ENCODE results near the gene PRKCA.
"Not testable (repeated sequence)": the region's sequence is repeated elsewhere in the genome, so short reads cannot be mapped to it uniquely, and the experiment has no call there.

Gene PRKCA

DNA sequence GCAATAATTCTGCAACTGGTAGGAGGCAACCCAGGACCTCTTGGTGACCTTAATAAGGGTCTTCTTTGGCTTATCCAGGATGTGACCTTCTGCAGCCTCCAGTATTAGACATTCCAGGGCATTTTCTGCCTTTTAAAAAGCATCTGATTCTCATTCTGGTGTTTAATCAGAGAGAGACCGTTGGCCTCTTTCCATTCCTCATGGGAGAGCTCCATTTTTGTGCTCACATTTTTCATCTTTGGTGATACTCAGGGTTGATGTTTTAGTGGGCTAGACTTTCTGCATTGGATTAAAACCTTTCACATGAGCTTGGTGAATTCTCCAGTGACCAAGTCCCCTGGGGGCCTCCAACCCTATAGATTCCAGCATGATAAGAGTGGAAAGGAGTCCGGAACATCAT, 382.3 kb downstream of the PRKCA start:
- no peak for DNase-seq (ENCODE audit: low read depth)

- no peak for DNase-seq (ENCODE audit: low read depth)
Measured at GRCh38 chr17:66686601-66687000, 384.2 kb downstream of the PRKCA start.

DNA sequence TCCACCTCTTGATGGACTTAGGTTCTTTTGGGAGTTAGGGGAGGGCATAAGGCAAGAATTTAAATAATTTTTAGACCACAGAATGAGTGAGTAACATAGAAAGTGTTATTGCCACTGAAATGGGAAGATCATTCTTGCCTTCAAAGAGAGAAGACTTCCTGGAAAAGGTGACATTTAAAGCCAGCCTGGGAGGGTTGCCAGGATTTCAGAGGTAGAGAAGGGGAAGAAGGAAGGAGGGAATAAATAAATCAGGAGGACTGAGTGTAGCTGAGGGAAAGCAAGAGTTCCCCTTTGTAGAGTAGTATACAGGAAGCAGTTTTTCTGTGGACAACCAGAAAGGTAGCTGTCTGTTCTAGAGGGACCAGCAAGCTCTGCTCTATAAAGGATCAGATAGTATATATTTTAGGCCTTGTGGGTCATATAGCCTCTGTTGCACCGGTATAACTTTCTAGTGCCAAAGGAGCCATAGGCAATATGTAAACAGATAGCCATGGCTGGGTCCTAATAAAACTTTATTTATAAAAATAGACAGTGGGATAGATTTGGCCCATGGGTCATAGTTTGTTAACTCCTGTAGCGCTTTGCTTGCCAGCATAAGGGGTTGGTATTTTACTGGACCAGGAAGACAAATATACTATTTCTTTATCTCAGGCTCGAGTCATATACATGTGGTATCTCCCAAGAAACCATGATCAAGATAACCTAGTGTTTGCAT, 385.3 kb downstream of the PRKCA start:
- DNase-seq (ENCODE audit: low read depth), result no peak

- no peak for DNase-seq (ENCODE audit: low read depth)
Measured at GRCh38 chr17:66689221-66689620, 386.8 kb downstream of the PRKCA start.

DNA sequence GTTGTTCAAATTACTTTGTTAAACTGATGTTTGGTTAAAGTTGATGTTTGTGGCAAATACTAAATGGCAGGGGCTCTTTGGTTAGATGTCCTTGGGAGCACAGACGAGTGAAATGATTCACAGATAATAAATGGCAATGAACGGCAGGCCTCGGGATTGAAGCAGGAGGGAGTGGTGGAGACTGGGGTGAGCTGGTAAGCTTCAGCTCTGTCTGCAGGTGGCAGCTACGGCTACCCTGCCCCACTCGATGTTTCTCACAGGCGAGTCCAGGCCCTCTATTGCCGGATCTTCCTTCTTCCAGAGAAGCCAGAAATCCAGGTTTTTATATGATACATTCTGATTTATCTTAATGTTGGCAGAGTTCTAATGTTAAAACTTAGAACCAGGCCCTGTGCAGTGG, 387.8 kb downstream of the PRKCA start:
- no peak for DNase-seq (ENCODE audit: low read depth)

DNA sequence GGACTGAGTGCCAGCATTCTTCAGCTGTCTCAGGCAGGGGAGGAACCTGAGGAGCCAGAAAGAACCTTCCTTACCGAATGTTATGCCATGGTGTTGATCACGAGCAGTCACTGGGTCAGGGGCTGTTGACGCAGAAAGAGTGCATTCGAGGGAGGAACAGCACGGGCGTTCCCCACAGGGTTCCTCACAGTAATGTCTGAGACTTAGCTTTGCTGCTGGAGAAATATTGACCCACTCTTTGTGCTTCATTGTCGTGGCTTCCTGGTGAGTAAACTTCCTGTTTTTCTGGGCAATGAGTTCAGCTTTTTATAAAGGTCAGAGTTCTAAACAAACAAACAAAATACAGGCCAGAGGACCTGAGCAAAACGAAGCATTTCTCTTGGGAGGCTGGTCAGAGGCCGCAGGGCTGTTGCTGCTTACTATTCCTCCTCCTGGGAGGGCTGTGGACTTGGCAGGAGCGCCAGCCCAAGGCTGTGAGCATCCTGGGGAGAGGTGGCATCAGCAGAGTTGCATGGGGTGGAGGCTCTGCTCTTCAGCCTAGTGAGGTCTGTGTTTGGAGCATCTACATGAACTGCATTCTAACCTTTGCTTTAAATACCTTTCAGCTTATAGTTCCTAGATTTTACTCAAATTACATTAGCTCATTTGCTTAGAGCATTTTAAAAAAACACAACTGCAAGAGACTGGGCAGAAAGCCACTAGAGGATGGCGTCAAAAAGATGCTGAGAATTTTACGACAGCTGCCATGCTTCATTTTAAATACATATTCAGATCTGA, 389.4 kb downstream of the PRKCA start:
- DNase-seq (ENCODE audit: low read depth), result no peak

- no peak for DNase-seq (ENCODE audit: low read depth)
Measured at GRCh38 chr17:66692421-66692690, 389.9 kb downstream of the PRKCA start.

DNA sequence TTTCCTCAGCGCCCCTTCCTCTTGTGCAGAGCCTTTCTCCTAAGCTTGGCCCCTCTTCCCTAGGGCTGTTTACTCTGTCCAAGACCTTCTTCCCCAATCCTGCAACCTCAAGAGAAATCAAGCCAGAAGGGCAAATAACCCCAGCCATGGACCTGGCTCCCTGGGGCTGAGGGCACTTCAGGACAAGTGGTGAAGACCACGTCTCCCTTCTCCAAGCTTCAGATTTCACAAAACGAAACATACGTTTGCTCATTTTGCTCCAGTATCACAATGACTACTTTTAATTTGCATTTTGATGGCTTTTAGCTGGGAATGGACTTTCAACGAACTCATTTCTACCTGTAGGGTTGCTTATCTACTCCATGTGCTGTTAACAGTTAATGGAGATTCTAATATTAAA, 392.7 kb downstream of the PRKCA start:
- no peak for DNase-seq (ENCODE audit: low read depth)

DNA sequence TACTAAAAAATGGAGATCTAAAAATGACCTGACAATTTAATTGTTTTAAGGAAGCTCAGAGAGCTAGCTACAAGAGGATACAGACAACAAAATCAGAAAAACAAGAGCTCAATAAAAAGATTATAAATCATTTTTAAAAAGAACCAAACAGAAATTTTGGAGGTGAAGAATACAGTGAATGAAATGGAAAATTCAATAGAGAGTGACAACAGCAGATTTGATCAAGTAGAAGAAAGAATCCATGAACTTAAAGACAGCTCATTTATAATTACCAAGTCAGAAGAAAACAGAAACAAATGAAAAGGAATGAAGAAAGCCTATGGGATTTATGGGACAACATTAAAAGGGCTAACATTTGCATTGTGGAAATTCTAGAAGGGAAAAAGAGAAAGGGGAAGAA, 395.9 kb downstream of the PRKCA start:
- DNase-seq (ENCODE audit: low read depth), result no peak

GRCh38 chr17:66701462-66701861, 399.0 kb downstream of the PRKCA start:
- DNase-seq (ENCODE audit: low read depth), result no peak

- DNase-seq (ENCODE audit: low read depth), result no peak
Measured at GRCh38 chr17:66702106-66702936, 399.9 kb downstream of the PRKCA start.

- no peak for DNase-seq (ENCODE audit: low read depth)
Measured at GRCh38 chr17:66704858-66705520, 402.6 kb downstream of the PRKCA start.

DNA sequence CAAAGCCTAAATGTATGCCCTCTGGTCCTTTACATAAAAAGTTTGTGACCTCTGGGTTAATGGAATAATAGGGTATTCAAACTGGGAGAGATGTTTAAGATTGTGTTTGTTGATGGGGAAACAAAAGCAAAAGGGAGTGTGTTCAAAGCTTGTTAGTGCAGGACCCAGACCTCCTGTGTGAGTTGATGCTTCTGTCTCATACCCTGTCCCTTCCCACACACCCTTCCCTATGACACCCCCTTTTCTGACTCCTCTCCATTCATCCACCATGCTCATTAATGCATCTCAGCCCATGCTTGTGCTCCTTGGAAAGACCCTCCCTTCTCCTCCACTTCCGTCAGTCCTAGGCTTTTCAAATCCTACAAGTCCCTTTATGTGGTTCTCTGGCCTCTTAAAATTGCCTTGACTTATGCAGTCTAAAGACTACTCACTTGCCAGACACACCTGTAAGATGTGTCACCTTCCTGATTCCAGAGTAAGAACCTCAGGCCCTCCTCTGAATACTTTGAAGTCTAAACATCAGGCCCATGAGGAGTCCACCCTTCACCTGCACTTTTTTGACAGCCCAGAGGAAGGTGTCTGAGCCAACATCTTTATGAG, 404.5 kb downstream of the PRKCA start:
- no peak for DNase-seq (ENCODE audit: low read depth)

- no peak for DNase-seq (ENCODE audit: low read depth)
Measured at GRCh38 chr17:66711401-66711800, 409.0 kb downstream of the PRKCA start.

DNA sequence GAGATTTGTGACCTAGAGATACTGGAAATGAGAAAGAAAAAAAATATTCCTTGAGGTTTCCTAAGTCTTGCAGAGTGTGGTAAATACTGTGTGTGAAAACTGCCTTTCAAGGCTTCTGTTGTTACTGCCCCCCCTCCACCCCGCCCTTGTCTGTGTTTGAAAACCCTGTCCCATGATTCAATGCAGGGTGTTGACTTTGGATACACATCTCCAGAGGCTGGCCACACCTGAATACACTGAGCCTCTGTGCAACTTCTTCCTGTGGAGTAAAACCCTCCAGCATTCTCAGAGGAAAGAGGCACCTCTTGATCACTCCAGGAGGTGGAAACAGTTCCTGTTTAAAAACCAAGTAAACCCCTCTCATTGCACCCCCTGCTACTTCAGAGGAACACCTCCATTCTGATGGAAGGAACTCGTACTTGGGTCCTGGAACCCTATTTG, 409.5 kb downstream of the PRKCA start:
- no peak for DNase-seq (ENCODE audit: low read depth)

- DNase-seq (ENCODE audit: low read depth), result no peak
Measured at GRCh38 chr17:66712453-66712852, 410.0 kb downstream of the PRKCA start.

GRCh38 chr17:66713021-66713532, 410.7 kb downstream of the PRKCA start:
- not testable (repeated sequence) for DNase-seq (ENCODE audit: low read depth)

DNA sequence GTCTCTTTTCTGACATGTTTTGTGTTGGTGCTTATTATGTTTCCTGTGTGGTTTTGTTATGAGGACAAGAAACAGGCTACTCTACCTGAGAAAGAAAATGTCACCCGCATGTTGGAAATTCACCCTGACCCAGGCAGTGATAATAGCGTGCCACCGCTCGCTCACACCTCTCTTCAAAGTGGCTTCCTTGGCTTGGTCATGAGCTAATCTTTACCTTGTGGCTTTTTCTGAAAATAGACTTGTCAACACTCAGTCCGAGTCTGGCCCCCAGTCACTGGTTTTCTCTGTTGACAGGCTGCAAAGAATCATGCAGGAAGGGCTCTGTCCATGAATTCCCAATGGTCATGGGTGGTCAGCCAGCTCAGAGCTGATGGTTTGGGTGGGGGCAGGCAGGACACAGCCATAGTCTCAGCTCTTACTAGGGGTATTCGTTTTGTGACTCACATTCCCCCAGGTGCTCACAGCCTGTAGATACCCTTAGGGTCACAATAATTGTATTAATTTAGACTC, 411.2 kb downstream of the PRKCA start:
- no peak for DNase-seq (ENCODE audit: low read depth)

- DNase-seq (ENCODE audit: low read depth), result no peak
Measured at GRCh38 chr17:66714046-66715023, 411.9 kb downstream of the PRKCA start.

- DNase-seq (ENCODE audit: low read depth), result no peak
Measured at GRCh38 chr17:66715076-66715675, 412.8 kb downstream of the PRKCA start.
